Liver (tissue), 9 donors: ENCODE data around the gene BFSP1. TPM values are rescaled to one million over a fixed set of nuclear protein-coding genes. Genes with fewer than 3 reads are reported as not detected.

Source experiments
- DNase-seq: peaks from one replicate; pipeline ENCODE4 v3.0.0-alpha.2; 2017; ENCODE audit warnings: low spot score
- H3K27ac ChIP-seq, 2 donors: one replicate each; pipeline ENCODE4 v1.7.0; 2013; ENCODE audit warnings: inconsistent platforms in 2 of 2, low read length in 2 of 2, control low read depth in 1 of 2, low read depth in 1 of 2, mild to moderate bottlenecking in 1 of 2
- H3K27me3 ChIP-seq, 4 donors: one replicate each; pipeline versions ENCODE4 v1.6.1 to v1.7.0; 2013; ENCODE audit warnings: low read length in 3 of 4, inconsistent platforms in 1 of 4, mild to moderate bottlenecking in 1 of 4, moderate library complexity in 1 of 4; ENCODE audit not compliant: control insufficient read depth in 4 of 4, insufficient read depth in 4 of 4
- H3K36me3 ChIP-seq, 4 donors: one replicate each; pipeline versions ENCODE4 v1.6.1 to v1.7.0; 2013; ENCODE audit warnings: low read length in 3 of 4, mild to moderate bottlenecking in 3 of 4, low read depth in 1 of 4, moderate library complexity in 1 of 4; ENCODE audit not compliant: control insufficient read depth in 4 of 4, insufficient read depth in 3 of 4
- H3K4me1 ChIP-seq, 4 donors: one replicate each; pipeline versions ENCODE4 v1.6.1 to v1.7.0; 2013; ENCODE audit warnings: low read length in 3 of 4, mild to moderate bottlenecking in 3 of 4, moderate library complexity in 1 of 4; ENCODE audit not compliant: control insufficient read depth in 4 of 4, insufficient read depth in 4 of 4
- H3K4me3 ChIP-seq, 3 donors: one replicate each; pipeline versions ENCODE4 v1.6.1 to v1.7.0; 2013; ENCODE audit warnings: low read length in 3 of 3, control low read depth in 1 of 3, low read depth in 1 of 3, mild to moderate bottlenecking in 1 of 3
- H3K9ac ChIP-seq, 2 donors: one replicate each; pipeline ENCODE4 v1.7.0; 2013; ENCODE audit warnings: low read length in 2 of 2, mild to moderate bottlenecking in 2 of 2, moderate library complexity in 2 of 2, control low read depth in 1 of 2, low read depth in 1 of 2
- H3K9me3 ChIP-seq, 4 donors: one replicate each; pipeline versions ENCODE4 v1.6.1 to v1.7.0; 2013; ENCODE audit warnings: low read length in 3 of 4; ENCODE audit not compliant: control insufficient read depth in 4 of 4
- FOXA1 ChIP-seq: IDR thresholded peaks from 2 replicates; pipeline ENCODE4 v1.6.1; 2016; ENCODE audit warnings: antibody characterized with exemption
- FOXA2 ChIP-seq: IDR thresholded peaks from 2 replicates; pipeline ENCODE4 v1.6.1; 2016; ENCODE audit warnings: antibody characterized with exemption
- GABPA ChIP-seq, 2 donors: IDR thresholded peaks in 1 of 2; conservative IDR thresholded peaks in 1 of 2; 2 replicates each; pipeline ENCODE4 v1.6.1; 2016; ENCODE audit warnings: antibody characterized with exemption in 2 of 2, mild to moderate bottlenecking in 1 of 2, moderate library complexity in 1 of 2
- HNF4A ChIP-seq, 2 donors: conservative IDR thresholded peaks; 2 replicates each; pipeline ENCODE4 v1.6.1; 2016; ENCODE audit warnings: antibody characterized with exemption in 2 of 2, mild to moderate bottlenecking in 2 of 2
- HNF4G ChIP-seq: IDR thresholded peaks from 2 replicates; pipeline ENCODE4 v1.6.1; 2016; ENCODE audit warnings: antibody characterized with exemption
- JUND ChIP-seq, 2 donors: IDR thresholded peaks; 2 replicates each; pipeline ENCODE4 v1.6.1; 2016; ENCODE audit warnings: antibody characterized with exemption in 2 of 2
- RXRA ChIP-seq, 2 donors: IDR thresholded peaks; 2 replicates each; pipeline ENCODE4 v1.6.1; 2017 to 2018; ENCODE audit warnings: antibody characterized with exemption in 2 of 2, mild to moderate bottlenecking in 1 of 2
- SP1 ChIP-seq: IDR thresholded peaks from 2 replicates; pipeline ENCODE4 v1.6.1; 2018; ENCODE audit warnings: antibody characterized with exemption, mild to moderate bottlenecking
- TAF1 ChIP-seq: conservative IDR thresholded peaks from 2 replicates; pipeline ENCODE4 v1.6.1; 2016; ENCODE audit warnings: antibody characterized with exemption, mild to moderate bottlenecking
- YY1 ChIP-seq: IDR thresholded peaks from 2 replicates; pipeline ENCODE4 v1.6.1; 2016; ENCODE audit warnings: antibody characterized with exemption, mild to moderate bottlenecking
- WGBS: extraction: QIAGEN DNeasy Blood & Tissue Kit; methylation state at CpG from one replicate; pipeline ENCODE4 v1.1.7; 2013; 5-methylcytosine and 5-hydroxymethylcytosine counted together
- polyA plus RNA-seq, 2 donors: library from polyadenylated mRNA; stranded (reverse) in 1 of 2; unstranded in 1 of 2; fragments of 200-250 nt in 1 of 2; fragments of >200 nt in 1 of 2; fragmentation: Nextera tagmentation in 1 of 2; extraction: Ambion mirVana in 1 of 2; gene quantifications; one replicate each; pipeline versions ENCODE4 v1.2.1 to v1.2.3, GENCODE V29; 2013 to 2015
- total RNA-seq, 2 donors: library from RNA; depleted of rRNA; stranded (reverse); fragments of >200 nt; gene quantifications; one replicate each; pipeline ENCODE4 v1.2.3, GENCODE V29; 2014
- TF ChIP-seq, protein P1 (sequence below): IDR thresholded peaks from 2 replicates; pipeline ENCODE4 v1.6.1; 2016; ENCODE audit warnings: antibody characterized with exemption
- TF ChIP-seq, protein P2 (sequence below): IDR thresholded peaks from 2 replicates; pipeline ENCODE4 v1.6.1; 2016; ENCODE audit warnings: antibody characterized with exemption
- TF ChIP-seq, protein P3 (sequence below): IDR thresholded peaks from 2 replicates; pipeline ENCODE4 v1.6.1; 2016; ENCODE audit warnings: antibody characterized with exemption, mild to moderate bottlenecking
- TF ChIP-seq, protein P4 (sequence below): IDR thresholded peaks from 2 replicates; pipeline ENCODE4 v1.6.1; 2016; ENCODE audit warnings: antibody characterized with exemption
- donor health status: healthy.
- donor health status: healthy.
- donor health status: healthy.
- donor health status: healthy.
- donor health status: healthy.

The BFSP1 gene
- total and polyA plus RNA-seq, 4 donors: 0.14 to 0.28 (median 0.21) TPM

DNA sequence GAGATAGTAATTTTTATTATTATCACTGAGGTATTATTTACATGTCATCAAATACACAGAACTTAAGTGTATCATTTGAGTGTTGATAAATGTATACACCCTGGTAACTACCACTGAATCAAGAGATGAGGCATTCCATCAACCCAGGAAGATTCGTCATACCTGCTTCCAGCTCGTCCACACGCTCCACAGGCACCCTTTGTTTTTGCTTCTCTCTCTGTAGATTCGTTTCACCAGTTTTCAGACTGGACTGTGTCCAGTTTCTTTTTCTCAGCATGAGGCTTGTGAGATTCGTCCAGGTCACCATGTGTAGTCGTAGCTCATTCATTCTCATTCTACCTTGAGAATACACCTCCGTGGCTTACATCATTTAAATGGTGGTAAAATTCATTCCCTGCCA is 64.5 kb downstream of the BFSP1 start:
- Histone ChIP-seq H3K4me1 (no peaks in the 10 kb centered on the region), H3K4me3 (no peak overlapping the region), H3K9me3 (peaks cover 0 to 2% (median 0%) of the 10 kb centered on the region in 4 donors), H3K36me3 (no peaks in the 10 kb centered on the region), H3K9ac (no peak overlapping the region), H3K27ac (no peak overlapping the region), H3K27me3 (no peaks in the 10 kb centered on the region)
- TF ChIP-seq, protein P1, sequence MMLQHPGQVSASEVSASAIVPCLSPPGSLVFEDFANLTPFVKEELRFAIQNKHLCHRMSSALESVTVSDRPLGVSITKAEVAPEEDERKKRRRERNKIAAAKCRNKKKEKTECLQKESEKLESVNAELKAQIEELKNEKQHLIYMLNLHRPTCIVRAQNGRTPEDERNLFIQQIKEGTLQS: no peak
- TF ChIP-seq SP1 (no peak), FOXA2 (no peak), YY1 (no peak), TAF1 (no peak), HNF4G (no peak), GABPA (IDR thresholded peaks at IDR 0.05 in 1 of 2, conservative IDR thresholded peaks at IDR 0.05 in 1 of 2) (no peak), RXRA (IDR thresholded peaks at IDR 0.05) (no peak), HNF4A (conservative IDR thresholded peaks at IDR 0.05) (no peak), FOXA1 (no peak), JUND (IDR thresholded peaks at IDR 0.05) (no peak)
- TF ChIP-seq, protein P2, sequence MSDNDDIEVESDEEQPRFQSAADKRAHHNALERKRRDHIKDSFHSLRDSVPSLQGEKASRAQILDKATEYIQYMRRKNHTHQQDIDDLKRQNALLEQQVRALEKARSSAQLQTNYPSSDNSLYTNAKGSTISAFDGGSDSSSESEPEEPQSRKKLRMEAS: no peak
- TF ChIP-seq, protein P3, sequence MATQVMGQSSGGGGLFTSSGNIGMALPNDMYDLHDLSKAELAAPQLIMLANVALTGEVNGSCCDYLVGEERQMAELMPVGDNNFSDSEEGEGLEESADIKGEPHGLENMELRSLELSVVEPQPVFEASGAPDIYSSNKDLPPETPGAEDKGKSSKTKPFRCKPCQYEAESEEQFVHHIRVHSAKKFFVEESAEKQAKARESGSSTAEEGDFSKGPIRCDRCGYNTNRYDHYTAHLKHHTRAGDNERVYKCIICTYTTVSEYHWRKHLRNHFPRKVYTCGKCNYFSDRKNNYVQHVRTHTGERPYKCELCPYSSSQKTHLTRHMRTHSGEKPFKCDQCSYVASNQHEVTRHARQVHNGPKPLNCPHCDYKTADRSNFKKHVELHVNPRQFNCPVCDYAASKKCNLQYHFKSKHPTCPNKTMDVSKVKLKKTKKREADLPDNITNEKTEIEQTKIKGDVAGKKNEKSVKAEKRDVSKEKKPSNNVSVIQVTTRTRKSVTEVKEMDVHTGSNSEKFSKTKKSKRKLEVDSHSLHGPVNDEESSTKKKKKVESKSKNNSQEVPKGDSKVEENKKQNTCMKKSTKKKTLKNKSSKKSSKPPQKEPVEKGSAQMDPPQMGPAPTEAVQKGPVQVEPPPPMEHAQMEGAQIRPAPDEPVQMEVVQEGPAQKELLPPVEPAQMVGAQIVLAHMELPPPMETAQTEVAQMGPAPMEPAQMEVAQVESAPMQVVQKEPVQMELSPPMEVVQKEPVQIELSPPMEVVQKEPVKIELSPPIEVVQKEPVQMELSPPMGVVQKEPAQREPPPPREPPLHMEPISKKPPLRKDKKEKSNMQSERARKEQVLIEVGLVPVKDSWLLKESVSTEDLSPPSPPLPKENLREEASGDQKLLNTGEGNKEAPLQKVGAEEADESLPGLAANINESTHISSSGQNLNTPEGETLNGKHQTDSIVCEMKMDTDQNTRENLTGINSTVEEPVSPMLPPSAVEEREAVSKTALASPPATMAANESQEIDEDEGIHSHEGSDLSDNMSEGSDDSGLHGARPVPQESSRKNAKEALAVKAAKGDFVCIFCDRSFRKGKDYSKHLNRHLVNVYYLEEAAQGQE: no peak
- TF ChIP-seq, protein P4, sequence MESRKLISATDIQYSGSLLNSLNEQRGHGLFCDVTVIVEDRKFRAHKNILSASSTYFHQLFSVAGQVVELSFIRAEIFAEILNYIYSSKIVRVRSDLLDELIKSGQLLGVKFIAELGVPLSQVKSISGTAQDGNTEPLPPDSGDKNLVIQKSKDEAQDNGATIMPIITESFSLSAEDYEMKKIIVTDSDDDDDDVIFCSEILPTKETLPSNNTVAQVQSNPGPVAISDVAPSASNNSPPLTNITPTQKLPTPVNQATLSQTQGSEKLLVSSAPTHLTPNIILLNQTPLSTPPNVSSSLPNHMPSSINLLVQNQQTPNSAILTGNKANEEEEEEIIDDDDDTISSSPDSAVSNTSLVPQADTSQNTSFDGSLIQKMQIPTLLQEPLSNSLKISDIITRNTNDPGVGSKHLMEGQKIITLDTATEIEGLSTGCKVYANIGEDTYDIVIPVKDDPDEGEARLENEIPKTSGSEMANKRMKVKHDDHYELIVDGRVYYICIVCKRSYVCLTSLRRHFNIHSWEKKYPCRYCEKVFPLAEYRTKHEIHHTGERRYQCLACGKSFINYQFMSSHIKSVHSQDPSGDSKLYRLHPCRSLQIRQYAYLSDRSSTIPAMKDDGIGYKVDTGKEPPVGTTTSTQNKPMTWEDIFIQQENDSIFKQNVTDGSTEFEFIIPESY: no peak
- no peak for DNase-seq
- 84% methylated on average over 7 of the region's 7 CpGs for WGBS

DNA sequence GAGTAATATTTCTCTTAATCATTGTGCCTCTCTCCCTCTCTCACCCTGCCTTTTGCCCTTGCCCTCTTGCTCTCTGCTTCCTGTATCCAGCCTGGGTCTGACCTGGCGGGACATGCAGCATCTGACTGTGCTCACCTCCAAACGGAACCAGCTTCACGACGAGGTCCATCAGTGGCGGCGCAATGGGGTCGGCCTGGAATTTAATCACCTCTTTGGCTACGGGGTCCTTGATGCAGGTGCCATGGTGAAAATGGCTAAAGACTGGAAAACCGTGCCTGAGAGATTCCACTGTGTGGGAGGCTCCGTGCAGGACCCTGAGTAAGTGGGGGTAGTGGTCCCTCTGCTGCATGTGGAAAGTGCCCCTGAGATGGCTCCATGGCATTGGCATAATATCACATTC is 65.9 kb downstream of the BFSP1 start:
- Histone ChIP-seq H3K4me1 (no peaks in the 10 kb centered on the region), H3K36me3 (no peaks in the 10 kb centered on the region), H3K4me3 (no peak overlapping the region), H3K27me3 (no peaks in the 10 kb centered on the region), H3K9me3 (peaks cover 0 to 2% (median 0%) of the 10 kb centered on the region in 4 donors), H3K27ac (no peak overlapping the region), H3K9ac (no peak overlapping the region)
- 92% methylated on average over 10 of the region's 10 CpGs for WGBS
- no peak for TF ChIP-seq FOXA1
- TF ChIP-seq, protein P3: no peak
- DNase-seq: no peak
